DMS 273 treated with DMSO at 0.1 percent for 48 hours (cell line): ENCODE data around the gene PSME2.
"Not testable (repeated sequence)": the region's sequence is repeated elsewhere in the genome, so short reads cannot be mapped to it uniquely, and the experiment has no call there.

ENCODE experiments used
- DNase-seq: peaks from one replicate; lab custom pipeline; 2025; lab: John Stamatoyannopoulos, UW

PSME2 gene

GRCh38 chr14:24114532-24115421, 31.6 kb downstream of the PSME2 start, which contains the start of the genes DCAF11 and NRL:
TSS of gene DCAF11 (plus strand) at chr14:24114777. CDS start at chr14:24115595, 818 bp downstream.
TSS of gene NRL (minus strand) at chr14:24114949. CDS start at chr14:24082848, 32,101 bp downstream.
- DNase-seq = peak; percentile 99

- peak; percentile 89 for DNase-seq
These were observed 32.4 kb downstream of the PSME2 start for GRCh38 chr14:24113801-24114531.

- DNase-seq = no peak
These were observed 33.0 kb downstream of the PSME2 start for GRCh38 chr14:24113379-24113800.

GRCh38 chr14:24110523-24110922, 35.9 kb downstream of the PSME2 start:
- no peak for DNase-seq

GRCh38 chr14:24110060-24110459, 36.4 kb downstream of the PSME2 start:
- no peak for DNase-seq

- no peak for DNase-seq
These were observed 38.0 kb downstream of the PSME2 start for GRCh38 chr14:24108336-24108874.

- no peak for DNase-seq
These were observed 39.6 kb downstream of the PSME2 start for GRCh38 chr14:24106672-24107271.

GRCh38 chr14:24105609-24106239, 40.7 kb downstream of the PSME2 start:
- not testable (repeated sequence) for DNase-seq

GRCh38 chr14:24103451-24103850, 43.0 kb downstream of the PSME2 start:
- no peak for DNase-seq

- DNase-seq = no peak
These were observed 43.9 kb downstream of the PSME2 start for GRCh38 chr14:24102357-24103048.

- no peak for DNase-seq
These were observed 45.4 kb downstream of the PSME2 start for GRCh38 chr14:24100982-24101494.

GRCh38 chr14:24100197-24100981, 46.0 kb downstream of the PSME2 start:
- DNase-seq = no peak

- no peak for DNase-seq
These were observed 47.2 kb downstream of the PSME2 start for GRCh38 chr14:24098927-24099813.

- no peak for DNase-seq
These were observed 48.0 kb downstream of the PSME2 start for GRCh38 chr14:24098229-24098926.

- no peak for DNase-seq
These were observed 49.7 kb downstream of the PSME2 start for GRCh38 chr14:24096545-24097181.

GRCh38 chr14:24095271-24096068, 50.9 kb downstream of the PSME2 start:
- no peak for DNase-seq

- DNase-seq = no peak
These were observed 51.6 kb downstream of the PSME2 start for GRCh38 chr14:24094841-24095270.
